SU-DHL-6 (cell line): ENCODE measurements around the gene TLDC2.

ENCODE experiments used
- H2AFZ ChIP-seq: fragments of 200-600 bp; sonication (generic); 2 replicates; pipeline ENCODE4 v1.6.1; 2014; ENCODE audit warnings: low read depth, mild to moderate bottlenecking, moderate library complexity, mixed read lengths, antibody characterized with exemption, low read length; ENCODE audit not compliant: severe bottlenecking
- H3F3A ChIP-seq: fragments of 200-600 bp; shearing (Covaris generic); 2 replicates; pipeline ENCODE4 v1.6.0; 2016; ENCODE audit warnings: antibody characterized with exemption, mild to moderate bottlenecking; ENCODE audit not compliant: insufficient read depth
- H3K27ac ChIP-seq: fragments of 200-600 bp; sonication (generic); 2 replicates; pipeline ENCODE4 v1.5.1; 2016; ENCODE audit warnings: low read depth, mild to moderate bottlenecking, low read length, moderate library complexity, mixed read lengths
- H3K27me3 ChIP-seq: fragments of 200-600 bp; sonication (generic), shearing (Covaris generic); 2 replicates; pipeline ENCODE4 v1.6.0; 2014; ENCODE audit warnings: mild to moderate bottlenecking, low read length
- H3K36me3 ChIP-seq: fragments of 200-600 bp; sonication (generic); 2 replicates; pipeline ENCODE4 v1.6.1; 2014; ENCODE audit warnings: mild to moderate bottlenecking, low read length, mixed read lengths
- H3K4me2 ChIP-seq: fragments of 300-600, 200-600 bp; shearing (Covaris generic), sonication (generic); 2 replicates; pipeline ENCODE4 v1.6.0; 2014; ENCODE audit warnings: low read length, low read depth, mild to moderate bottlenecking; ENCODE audit not compliant: poor library complexity, severe bottlenecking
- H3K4me3 ChIP-seq: fragments of 200-600 bp; sonication (generic); 2 replicates; pipeline ENCODE4 v1.5.1; 2014; ENCODE audit warnings: antibody characterized with exemption, low read length, mild to moderate bottlenecking, mixed read lengths; ENCODE audit not compliant: insufficient read depth, poor library complexity, severe bottlenecking
- H3K79me2 ChIP-seq: fragments of 200-600 bp; sonication (generic); 2 replicates; pipeline ENCODE4 v1.6.1; 2014; ENCODE audit warnings: mild to moderate bottlenecking, low read length, moderate library complexity; ENCODE audit not compliant: insufficient read depth
- H3K9ac ChIP-seq: fragments of 200-600 bp; sonication (generic); 2 replicates; pipeline ENCODE4 v1.7.0; 2014; ENCODE audit warnings: mild to moderate bottlenecking, low read length
- H3K9me2 ChIP-seq: fragments of 200-600 bp; sonication (generic); replicated peaks from 2 replicates; pipeline ENCODE4 v1.6.1; 2014; ENCODE audit warnings: low read length; ENCODE audit not compliant: insufficient read depth
- H3K9me3 ChIP-seq: fragments of 200-600 bp; sonication (generic); 2 replicates; pipeline ENCODE4 v1.6.1; 2014; ENCODE audit warnings: low read length, mixed read lengths; ENCODE audit not compliant: insufficient read depth
- H4K20me1 ChIP-seq: fragments of 200-600 bp; sonication (generic); 2 replicates; pipeline ENCODE4 v1.6.1; 2014; ENCODE audit warnings: low read depth, mild to moderate bottlenecking, antibody characterized with exemption, low read length, moderate library complexity, mixed read lengths
- CTCF ChIP-seq: fragments of 200-600 bp; sonication (generic); IDR thresholded peaks from one replicate; pipeline ENCODE4 v1.5.1; 2017; ENCODE audit warnings: antibody characterized with exemption, mild to moderate bottlenecking, low read length, moderate library complexity; ENCODE audit not compliant: insufficient read depth, poor library complexity, severe bottlenecking
- EZH2phosphoT487 ChIP-seq: fragments of 200-600 bp; sonication (generic), shearing (Covaris generic); conservative IDR thresholded peaks from 2 replicates; pipeline ENCODE4 v1.6.1; 2018; ENCODE audit warnings: mild to moderate bottlenecking, antibody characterized with exemption, low read length, moderate library complexity, mixed read lengths

TLDC2 gene

GRCh38 chr20:36908603-36909002 is 32.7 kb downstream of the TLDC2 start:
- no peak overlapping the region for H3K9ac ChIP-seq
- H3K4me2 ChIP-seq: no peak overlapping the region
- H4K20me1 ChIP-seq: no peaks in the 10 kb centered on the region
- H3K27ac ChIP-seq: no peak overlapping the region
- no peaks in the 10 kb centered on the region for H3K27me3 ChIP-seq
- H3K36me3 ChIP-seq: no peaks in the 10 kb centered on the region
- no peaks in the 10 kb centered on the region for H3K79me2 ChIP-seq
- no peak for TF ChIP-seq EZH2phosphoT487
- no peak for TF ChIP-seq CTCF
- no peak overlapping the region for H2AFZ ChIP-seq
- H3K9me3 ChIP-seq: no peaks in the 10 kb centered on the region
- H3K9me2 ChIP-seq: no peaks in the 10 kb centered on the region
- H3F3A ChIP-seq: no peaks in the 10 kb centered on the region
- H3K4me3 ChIP-seq: no peak overlapping the region

- H3K27me3 ChIP-seq: no peaks in the 10 kb centered on the region
These were observed 40.3 kb downstream of the TLDC2 start for GRCh38 chr20:36916199-36916598.

GRCh38 chr20:36917240-36917639 is 41.3 kb downstream of the TLDC2 start:
- H3F3A ChIP-seq: peaks cover 2% of the 10 kb centered on the region; the same call in 1 of the 2 replicates
- no peaks in the 10 kb centered on the region for H4K20me1 ChIP-seq
- H3K9me2 ChIP-seq: no peaks in the 10 kb centered on the region
- no peaks in the 10 kb centered on the region for H3K9me3 ChIP-seq
- 0 out of 2 replicates have a peak, but pooled peaks cover 6% of the 10 kb centered on the region for H3K36me3 ChIP-seq
- TF ChIP-seq CTCF (no peak), EZH2phosphoT487 (no peak)
- no peak overlapping the region for H3K9ac ChIP-seq
- no peak overlapping the region for H3K4me2 ChIP-seq
- no peaks in the 10 kb centered on the region for H3K79me2 ChIP-seq
- H3K4me3 ChIP-seq: no peak overlapping the region
- no peak overlapping the region for H2AFZ ChIP-seq
- H3K27ac ChIP-seq: no peak overlapping the region
- H3K27me3 ChIP-seq: no peaks in the 10 kb centered on the region

More at GRCh38 chr20:36916199-36916598, 40.3 kb downstream of the TLDC2 start:
- no peaks in the 10 kb centered on the region for H3K9me2 ChIP-seq
- TF ChIP-seq EZH2phosphoT487: no peak
- no peak for TF ChIP-seq CTCF
- H3K9me3 ChIP-seq: no peaks in the 10 kb centered on the region
- no peaks in the 10 kb centered on the region for H4K20me1 ChIP-seq
- H3K4me3 ChIP-seq: no peak overlapping the region
- H3K36me3 ChIP-seq: 0 out of 2 replicates have a peak, but pooled peaks cover 6% of the 10 kb centered on the region
- no peak overlapping the region for H2AFZ ChIP-seq
- H3K79me2 ChIP-seq: no peaks in the 10 kb centered on the region
- no peak overlapping the region for H3K9ac ChIP-seq
- no peak overlapping the region for H3K27ac ChIP-seq
- peaks cover 2% of the 10 kb centered on the region; the same call in 1 of the 2 replicates for H3F3A ChIP-seq
- no peak overlapping the region for H3K4me2 ChIP-seq

- no peaks in the 10 kb centered on the region for H4K20me1 ChIP-seq
- H3K36me3 ChIP-seq: 0 out of 2 replicates have a peak, but pooled peaks cover 6% of the 10 kb centered on the region
- H3K27me3 ChIP-seq: no peaks in the 10 kb centered on the region
- no peaks in the 10 kb centered on the region for H3K9me3 ChIP-seq
- H3K9ac ChIP-seq: no peak overlapping the region
- H3K27ac ChIP-seq: no peak overlapping the region
- no peak overlapping the region for H2AFZ ChIP-seq
- H3K4me2 ChIP-seq: no peak overlapping the region
- H3K4me3 ChIP-seq: no peak overlapping the region
- H3K9me2 ChIP-seq: no peaks in the 10 kb centered on the region
- H3K79me2 ChIP-seq: no peaks in the 10 kb centered on the region
- H3F3A ChIP-seq: peaks cover 2% of the 10 kb centered on the region; the same call in 1 of the 2 replicates
- TF ChIP-seq EZH2phosphoT487 (no peak), CTCF (no peak)
These were observed 42.0 kb downstream of the TLDC2 start for GRCh38 chr20:36917943-36918342.
